ENCODE data around the gene FBXO3. TPM values are rescaled to one million over a fixed set of nuclear protein-coding genes. Genes with fewer than 3 reads are reported as not detected.

Gene FBXO3
- total and polyA plus RNA-seq, 2 experiments from 2014 or later: 12.5 to 28.4 TPM

- Histone ChIP-seq H3K4me2 (no peak overlapping the region), H3K27me3 (ENCODE audit: insufficient read depth) (no peaks in the 10 kb centered on the region), H3F3A (replicated peaks; ENCODE audit: low read depth) (no peaks in the 10 kb centered on the region), H3K36me3 (ENCODE audit: insufficient read depth) (0 out of 2 replicates have a peak, but pooled peaks cover 5% of the 10 kb centered on the region), H4K20me1 (replicated peaks; ENCODE audit: insufficient read depth) (peaks cover 10% of the 10 kb centered on the region; the same call in 1 of the 2 replicates), H2AFZ (no peak overlapping the region), H3K4me3 (no peak overlapping the region), H3K79me2 (replicated peaks; ENCODE audit: insufficient read depth) (peaks cover 64% of the 10 kb centered on the region), H3K9me2 (ENCODE audit: insufficient read depth) (no peaks in the 10 kb centered on the region; the same call in 1 of the 2 replicates), H3K27ac (ENCODE audit: low read depth) (no peak overlapping the region), H3K4me1 (ENCODE audit: insufficient read depth) (no peaks in the 10 kb centered on the region; the same call in 1 of the 2 replicates)
- TF ChIP-seq CTCF (conservative IDR thresholded peaks at IDR 0.05; ENCODE audit: low read depth in 2 of 2) (no peak), EZH2phosphoT487 (IDR thresholded peaks at IDR 0.05; ENCODE audit: unreplicated experiment) (no peak), NANOG (IDR thresholded peaks at IDR 0.05; ENCODE audit: borderline replicate concordance) (no peak), JUNB (IDR thresholded peaks at IDR 0.05; ENCODE audit: unreplicated experiment) (no peak), ZNF114 (CRISPR knock-in tag; IDR thresholded peaks at IDR 0.05) (no peak), EZH2 (IDR thresholded peaks at IDR 0.05; ENCODE audit: low read depth, unreplicated experiment) (no peak), REST (IDR thresholded peaks at IDR 0.05; ENCODE audit: unreplicated experiment) (no peak), CREB1 (CRISPR knock-in tag; IDR thresholded peaks at IDR 0.05; ENCODE audit: low read depth) (no peak), STAT1 (IDR thresholded peaks at IDR 0.05; ENCODE audit: unreplicated experiment) (no peak), ZNF462 (CRISPR knock-in tag; IDR thresholded peaks at IDR 0.05) (no peak)
- Mint-ChIP-seq H3K9me3 (no peaks in the 10 kb centered on the region), H3K4me1 (peaks cover 15% of the 10 kb centered on the region; the same call in 2 of the 3 replicates), H3K36me3 (ENCODE audit: low read depth) (peaks cover 15% of the 10 kb centered on the region; the same call in 2 of the 3 replicates), H3K4me3 (no peak overlapping the region), H3K27me3 (ENCODE audit: insufficient read depth, low read depth, poor library complexity) (peaks cover 6% of the 10 kb centered on the region), H3K27ac (no peak overlapping the region)
- DNase-seq (ENCODE audit: low spot score) (no peak), ATAC-seq (no peak)
These were observed 49.7 kb downstream of the FBXO3 start for GRCh38 chr11:33724644-33725035.
